K562 (cell line): ENCODE data around the gene NTM.

Source experiments
- CREB1 ChIP-seq, 2 experiments: sonication (generic) in 1 of 2; formaldehyde crosslinking in 1 of 2; IDR thresholded peaks; 2 replicates each; pipeline versions ENCODE4 v1.6.1 to v1.8.0; 2012 to 2022; ENCODE audit warnings: inconsistent platforms in 1 of 2, mild to moderate bottlenecking in 1 of 2, missing genetic modification reagents in 1 of 2, moderate library complexity in 1 of 2
- EZH2 ChIP-seq: IDR thresholded peaks from 2 replicates; pipeline ENCODE4 v1.6.1; 2012; ENCODE audit warnings: low read depth, mild to moderate bottlenecking, inconsistent platforms, low read length, borderline replicate concordance
- FOXP1 ChIP-seq: sonication (generic); formaldehyde crosslinking; IDR thresholded peaks from 2 replicates; pipeline ENCODE4 v1.8.0; 2022; ENCODE audit warnings: mild to moderate bottlenecking, missing genetic modification reagents
- MNT ChIP-seq, 2 experiments: fragments of 450-650 bp; conservative IDR thresholded peaks; 2 replicates each; pipeline ENCODE4 v1.6.1; 2017; ENCODE audit warnings: mild to moderate bottlenecking in 2 of 2, moderate library complexity in 2 of 2
- MXD1 ChIP-seq: fragments of 250-450 bp; sonication (Bioruptor Pico); IDR thresholded peaks from 2 replicates; pipeline ENCODE4 v1.8.0; 2021; ENCODE audit warnings: borderline replicate concordance, mild to moderate bottlenecking, moderate library complexity; ENCODE audit not compliant: poor library complexity, severe bottlenecking
- NFXL1 ChIP-seq: fragments of 450-650 bp; formaldehyde crosslinking; IDR thresholded peaks from 2 replicates; pipeline ENCODE4 v1.4.0; 2021; ENCODE audit warnings: mild to moderate bottlenecking
- POLR2A ChIP-seq: fragments of 450-650 bp; conservative IDR thresholded peaks from 2 replicates; pipeline ENCODE4 v1.6.1; 2016
- SMC3 ChIP-seq: conservative IDR thresholded peaks from 2 replicates; pipeline ENCODE4 v1.6.1; 2011; ENCODE audit warnings: low read depth, low read length, improper control_type of control experiment; ENCODE audit not compliant: insufficient read depth
- TAF1 ChIP-seq: IDR thresholded peaks from 2 replicates; pipeline ENCODE4 v1.6.1; 2011; ENCODE audit warnings: mild to moderate bottlenecking, low read length, moderate library complexity; ENCODE audit not compliant: insufficient read depth, control insufficient read depth, severe bottlenecking; ENCODE audit errors: extremely low read depth
- TEAD4 ChIP-seq, 2 experiments: sonication (generic) in 1 of 2; formaldehyde crosslinking in 1 of 2; IDR thresholded peaks; 2 replicates each; pipeline versions ENCODE4 v1.6.1 to v1.8.0; 2012 to 2022; ENCODE audit warnings: borderline replicate concordance in 1 of 2, inconsistent platforms in 1 of 2, low read length in 1 of 2, mild to moderate bottlenecking in 1 of 2, missing genetic modification reagents in 1 of 2
- ZFX ChIP-seq: sonication (generic); formaldehyde crosslinking; IDR thresholded peaks from 2 replicates; pipeline ENCODE4 v1.8.0; 2022; ENCODE audit warnings: mild to moderate bottlenecking, missing genetic modification reagents, moderate library complexity
- TF ChIP-seq, protein P1 (sequence below): fragments of 250-450 bp; sonication (Bioruptor Pico); IDR thresholded peaks from 2 replicates; pipeline ENCODE4 v1.5.0; 2022; ENCODE audit warnings: mild to moderate bottlenecking
- TF ChIP-seq, protein P2 (sequence below), 3 experiments: IDR thresholded peaks in 2 of 3; conservative IDR thresholded peaks in 1 of 3; 2 replicates each; pipeline ENCODE4 v1.5.1; 2011 to 2012; ENCODE audit warnings: low read length in 3 of 3, mild to moderate bottlenecking in 3 of 3, control low read depth in 2 of 3, improper control_type of control experiment in 1 of 3, inconsistent platforms in 1 of 3, low read depth in 1 of 3, mixed read lengths in 1 of 3, moderate library complexity in 1 of 3; ENCODE audit not compliant: insufficient read depth in 2 of 3

GRCh38 chr11:132226522-132226921 is 856.1 kb downstream of the NTM start:
- TF ChIP-seq MNT (conservative IDR thresholded peaks at IDR 0.05) (no peak), ZFX (CRISPR knock-in tag) (no peak), CREB1 (IDR thresholded peaks at IDR 0.05) (no peak), CREB1 (CRISPR knock-in tag; IDR thresholded peaks at IDR 0.05) (no peak), POLR2A (no peak), FOXP1 (CRISPR knock-in tag) (no peak), TEAD4 (IDR thresholded peaks at IDR 0.05; ENCODE audit: low read length) (no peak), TEAD4 (CRISPR knock-in tag; IDR thresholded peaks at IDR 0.05; ENCODE audit: borderline replicate concordance) (no peak), TAF1 (no peak), SMC3 (no peak), NFXL1 (CRISPR knock-in tag) (no peak), EZH2 (no peak), MXD1 (no peak)
- TF ChIP-seq, protein P1, sequence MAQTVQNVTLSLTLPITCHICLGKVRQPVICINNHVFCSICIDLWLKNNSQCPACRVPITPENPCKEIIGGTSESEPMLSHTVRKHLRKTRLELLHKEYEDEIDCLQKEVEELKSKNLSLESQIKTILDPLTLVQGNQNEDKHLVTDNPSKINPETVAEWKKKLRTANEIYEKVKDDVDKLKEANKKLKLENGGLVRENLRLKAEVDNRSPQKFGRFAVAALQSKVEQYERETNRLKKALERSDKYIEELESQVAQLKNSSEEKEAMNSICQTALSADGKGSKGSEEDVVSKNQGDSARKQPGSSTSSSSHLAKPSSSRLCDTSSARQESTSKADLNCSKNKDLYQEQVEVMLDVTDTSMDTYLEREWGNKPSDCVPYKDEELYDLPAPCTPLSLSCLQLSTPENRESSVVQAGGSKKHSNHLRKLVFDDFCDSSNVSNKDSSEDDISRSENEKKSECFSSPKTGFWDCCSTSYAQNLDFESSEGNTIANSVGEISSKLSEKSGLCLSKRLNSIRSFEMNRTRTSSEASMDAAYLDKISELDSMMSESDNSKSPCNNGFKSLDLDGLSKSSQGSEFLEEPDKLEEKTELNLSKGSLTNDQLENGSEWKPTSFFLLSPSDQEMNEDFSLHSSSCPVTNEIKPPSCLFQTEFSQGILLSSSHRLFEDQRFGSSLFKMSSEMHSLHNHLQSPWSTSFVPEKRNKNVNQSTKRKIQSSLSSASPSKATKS (CRISPR knock-in tag) = no peak
- TF ChIP-seq, protein P2, sequence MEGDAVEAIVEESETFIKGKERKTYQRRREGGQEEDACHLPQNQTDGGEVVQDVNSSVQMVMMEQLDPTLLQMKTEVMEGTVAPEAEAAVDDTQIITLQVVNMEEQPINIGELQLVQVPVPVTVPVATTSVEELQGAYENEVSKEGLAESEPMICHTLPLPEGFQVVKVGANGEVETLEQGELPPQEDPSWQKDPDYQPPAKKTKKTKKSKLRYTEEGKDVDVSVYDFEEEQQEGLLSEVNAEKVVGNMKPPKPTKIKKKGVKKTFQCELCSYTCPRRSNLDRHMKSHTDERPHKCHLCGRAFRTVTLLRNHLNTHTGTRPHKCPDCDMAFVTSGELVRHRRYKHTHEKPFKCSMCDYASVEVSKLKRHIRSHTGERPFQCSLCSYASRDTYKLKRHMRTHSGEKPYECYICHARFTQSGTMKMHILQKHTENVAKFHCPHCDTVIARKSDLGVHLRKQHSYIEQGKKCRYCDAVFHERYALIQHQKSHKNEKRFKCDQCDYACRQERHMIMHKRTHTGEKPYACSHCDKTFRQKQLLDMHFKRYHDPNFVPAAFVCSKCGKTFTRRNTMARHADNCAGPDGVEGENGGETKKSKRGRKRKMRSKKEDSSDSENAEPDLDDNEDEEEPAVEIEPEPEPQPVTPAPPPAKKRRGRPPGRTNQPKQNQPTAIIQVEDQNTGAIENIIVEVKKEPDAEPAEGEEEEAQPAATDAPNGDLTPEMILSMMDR (IDR thresholded peaks at IDR 0.05 in 2 of 3, conservative IDR thresholded peaks at IDR 0.05 in 1 of 3; ENCODE audit: insufficient read depth in 2 of 3, low read depth in 1 of 3, low read length in 3 of 3) = no peak
